Measurements from ENCODE around the gene ADRB2. TPM values are rescaled to one million over a fixed set of nuclear protein-coding genes. Genes with fewer than 3 reads are reported as not detected.

ADRB2 gene
- total and polyA plus RNA-seq, 11 donors, result 1.8 to 8.3 (median 5.2) TPM

GRCh38 chr5:148829734-148830133 lies 3.3 kb downstream of the ADRB2 start:
- Histone ChIP-seq H3K27me3 (no peaks in the 10 kb centered on the region), H3K36me3 (no peaks in the 10 kb centered on the region), H3K9me3 (no peaks in the 10 kb centered on the region), H3K4me1 (peaks cover 4 to 77% (median 45%) of the 10 kb centered on the region in 12 donors), H3K4me3 (peak overlapping the region; percentile 9 to 84 (median 62)), H3K27ac (peak overlapping the region; percentile 11 to 96 (median 88))
- DNase-seq, result peak in 3 of 5 donors; percentile 34 to 50 (median 39)
- no peak for ATAC-seq
- intact Hi-C loops (cut with DNase I), result loop anchor here in 8 of 10 donors (5.0 to 10.0 kb wide), 13 partner anchors 38 to 295 kb away; no protein-coding TSS in a partner anchor
- WGBS, 4 donors, result 31 to 35% (median 31%) methylated on average over 5 of the region's 5 CpGs
- TF ChIP-seq CTCF (IDR thresholded peaks at IDR 0.05) (no peak), POLR2A (IDR thresholded peaks at IDR 0.05) (no peak)

- H3K4me1 ChIP-seq, result peaks cover 4 to 78% (median 47%) of the 10 kb centered on the region in 12 donors
- H3K9me3 ChIP-seq, result no peaks in the 10 kb centered on the region
- ATAC-seq, result no peak
- peak overlapping the region in 10 of 12 donors; percentile 55 to 84 (median 64) for H3K4me3 ChIP-seq
- no peaks in the 10 kb centered on the region for H3K27me3 ChIP-seq
- WGBS, 4 donors, result 30 to 44% (median 39%) methylated on average over 2 of the region's 2 CpGs
- DNase-seq, result peak in 2 of 5 donors; percentile 49 to 51
- TF ChIP-seq CTCF (IDR thresholded peaks at IDR 0.05) (no peak), POLR2A (IDR thresholded peaks at IDR 0.05) (no peak)
- peak overlapping the region in 11 of 12 donors; percentile 11 to 96 (median 78) for H3K27ac ChIP-seq
- H3K36me3 ChIP-seq, result no peaks in the 10 kb centered on the region
- intact Hi-C loops (cut with DNase I), result loop anchor here in 2 of 10 donors (5.0 kb wide), 2 partner anchors 37 to 42 kb away; no protein-coding TSS in a partner anchor
Observed at GRCh38 chr5:148830211-148830610, 3.8 kb downstream of the ADRB2 start.

- ATAC-seq, result peak in 3 of 4 donors; percentile 7 to 22 (median 19)
Observed at GRCh38 chr5:148831590-148832565, 5.5 kb downstream of the ADRB2 start.

More at GRCh38 chr5:148831590-148832565, 5.5 kb downstream of the ADRB2 start:
- peak overlapping the region in 11 of 12 donors; percentile 32 to 88 (median 62) for H3K27ac ChIP-seq
- H3K4me3 ChIP-seq, result peak overlapping the region in 9 of 12 donors; percentile 55 to 84 (median 66)
- peaks cover 0 to 8% (median 0%) of the 10 kb centered on the region in 9 donors for H3K36me3 ChIP-seq
- no peaks in the 10 kb centered on the region for H3K27me3 ChIP-seq
- H3K4me1 ChIP-seq, result peaks cover 4 to 76% (median 44%) of the 10 kb centered on the region in 12 donors
- intact Hi-C loops (cut with DNase I), result loop anchor here in 2 of 10 donors (5.0 kb wide), 2 partner anchors 35 to 40 kb away; no protein-coding TSS in a partner anchor
- WGBS, 4 donors, result 51 to 55% (median 52%) methylated on average over 8 of the region's 8 CpGs
- no peaks in the 10 kb centered on the region for H3K9me3 ChIP-seq
- DNase-seq, result no peak
- TF ChIP-seq POLR2A (IDR thresholded peaks at IDR 0.05), result no peak
- TF ChIP-seq CTCF (IDR thresholded peaks at IDR 0.05), result no peak

All from heart left ventricle (tissue), 16 donors.